ENCODE measurements around the gene IL6ST.
"Not testable (repeated sequence)": the region's sequence is repeated elsewhere in the genome, so short reads cannot be mapped to it uniquely, and the experiment has no call there.

Gene IL6ST

GRCh38 chr5:55966284-55966683 lies 28.5 kb downstream of the IL6ST start:
- DNase-seq (ENCODE audit: low read depth, low spot score): no peak

DNA sequence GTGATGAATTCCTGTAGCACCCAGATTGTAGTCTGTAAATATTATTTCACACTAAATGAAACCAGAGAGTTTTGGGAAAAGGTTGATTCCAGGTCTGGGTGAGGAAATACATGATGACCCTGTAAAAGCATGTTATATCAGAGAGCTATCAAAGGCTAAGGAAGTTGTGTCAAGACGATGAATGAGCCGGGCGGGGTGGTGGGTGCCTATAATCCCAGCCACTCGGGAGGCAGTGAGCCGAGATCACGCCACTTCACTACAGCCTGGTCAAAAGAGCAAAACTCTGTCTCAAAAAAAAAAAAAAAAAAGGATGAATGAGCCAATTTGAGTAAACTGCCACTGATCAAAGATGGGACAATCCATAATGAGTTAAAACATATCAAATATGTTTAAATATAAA lies 29.2 kb downstream of the IL6ST start:
- DNase-seq (ENCODE audit: low read depth, low spot score): no peak

DNA sequence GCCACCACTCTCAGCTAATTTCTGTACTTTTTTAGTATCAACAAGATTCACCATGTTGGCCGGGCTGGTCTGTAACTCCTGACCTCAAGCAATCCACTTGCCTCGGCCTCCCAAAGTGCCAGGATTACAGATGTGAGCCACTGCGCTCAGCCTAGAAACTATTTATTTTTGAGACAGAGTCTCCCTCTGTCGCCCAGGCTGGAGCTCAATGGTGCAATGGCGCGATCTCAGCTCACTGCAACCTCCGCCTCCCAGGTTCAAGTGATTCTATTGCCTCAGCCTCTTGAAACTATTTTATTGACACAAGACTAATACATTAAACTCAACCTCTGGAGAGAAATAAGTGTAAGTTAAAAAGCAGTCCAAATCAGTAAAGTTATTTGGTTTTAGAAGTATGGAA lies 34.0 kb downstream of the IL6ST start:
- no peak for DNase-seq (ENCODE audit: low read depth, low spot score)

DNA sequence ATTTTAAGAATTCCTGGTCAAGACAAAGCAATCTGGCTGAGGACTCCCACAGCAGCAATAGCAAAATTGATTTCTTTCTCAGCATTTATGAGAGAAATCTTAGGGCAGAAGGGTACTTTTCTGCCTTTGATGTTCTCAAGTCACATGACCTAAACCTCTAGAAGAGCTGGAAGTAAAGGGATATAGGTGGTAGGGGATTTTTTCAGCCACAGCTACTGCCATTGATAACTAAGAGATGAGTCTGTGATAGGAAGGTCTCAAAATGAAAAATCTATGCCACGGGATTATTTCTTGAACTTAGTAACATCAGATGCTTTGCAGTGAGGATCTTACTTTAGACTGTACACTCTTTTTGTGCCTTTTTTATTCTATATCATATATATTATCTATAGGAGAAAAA lies 35.6 kb downstream of the IL6ST start:
- no peak for DNase-seq (ENCODE audit: low read depth, low spot score)

DNA sequence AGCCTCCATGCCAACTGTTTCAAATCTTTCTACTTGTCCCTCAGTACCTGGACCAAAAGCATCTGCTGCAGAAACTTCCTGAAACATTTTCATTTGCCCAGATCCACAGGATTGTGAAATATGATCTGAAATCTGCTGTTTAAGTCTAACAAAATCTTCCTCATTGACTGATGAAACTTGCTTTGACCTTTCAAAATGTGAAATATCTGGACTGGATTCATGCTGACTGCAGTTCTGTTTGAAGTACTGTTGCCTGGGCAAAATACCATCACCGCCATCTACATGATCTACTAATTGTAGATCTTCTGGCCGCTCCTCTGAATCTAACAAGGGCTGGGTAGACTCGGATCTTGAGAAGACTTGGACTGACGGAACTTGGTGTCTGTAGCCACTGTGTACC lies 53.6 kb downstream of the IL6ST start:
- not testable (repeated sequence) for DNase-seq (ENCODE audit: low read depth, low spot score)

DNA sequence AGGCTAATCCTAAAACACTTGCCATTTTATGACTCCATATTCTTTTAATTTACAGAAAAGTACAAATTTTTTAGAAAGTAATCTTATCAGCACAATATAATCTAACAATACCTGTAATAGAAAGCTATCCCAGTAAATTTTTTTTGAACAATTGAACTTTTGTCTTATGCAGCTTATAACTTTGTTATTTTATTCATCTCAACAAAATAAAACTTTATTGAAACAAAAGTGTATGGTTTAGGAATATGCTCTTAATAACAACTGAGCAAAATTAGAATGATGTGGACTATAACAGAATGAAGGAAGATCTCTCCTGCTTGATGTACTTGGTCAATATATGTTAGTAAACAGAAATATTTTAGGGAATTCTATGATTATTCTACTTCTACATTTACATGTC lies 57.2 kb downstream of the IL6ST start:
- not testable (repeated sequence) for DNase-seq (ENCODE audit: low read depth, low spot score)

DNA sequence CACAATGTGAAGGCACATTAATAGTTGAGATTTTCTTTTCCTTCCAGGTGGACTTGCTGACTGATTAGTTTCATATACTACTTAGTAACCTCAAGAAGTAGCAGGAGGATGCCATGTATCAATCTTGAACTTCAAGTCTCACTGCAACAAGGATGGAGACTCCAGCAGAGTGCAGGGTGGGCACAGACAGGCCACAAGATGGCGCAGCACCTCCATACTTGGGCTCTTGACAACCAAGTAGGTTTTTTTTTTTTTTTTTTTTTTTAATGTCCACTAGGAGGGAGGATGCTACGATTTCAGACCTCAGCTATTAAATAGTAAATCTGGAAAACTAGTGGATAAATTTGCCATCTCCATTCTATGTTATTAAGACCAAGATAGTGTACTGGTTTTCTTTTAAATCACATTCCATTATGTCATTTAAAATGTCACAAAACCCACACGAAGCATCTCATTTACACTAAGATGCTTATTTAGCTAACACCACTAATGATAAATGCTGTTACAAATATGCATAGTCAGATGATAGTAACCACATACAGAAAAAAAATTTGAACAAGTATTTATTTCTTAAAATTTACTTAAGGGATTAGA lies 58.6 kb downstream of the IL6ST start:
- DNase-seq (ENCODE audit: low read depth, low spot score): peak; percentile 88

DNA sequence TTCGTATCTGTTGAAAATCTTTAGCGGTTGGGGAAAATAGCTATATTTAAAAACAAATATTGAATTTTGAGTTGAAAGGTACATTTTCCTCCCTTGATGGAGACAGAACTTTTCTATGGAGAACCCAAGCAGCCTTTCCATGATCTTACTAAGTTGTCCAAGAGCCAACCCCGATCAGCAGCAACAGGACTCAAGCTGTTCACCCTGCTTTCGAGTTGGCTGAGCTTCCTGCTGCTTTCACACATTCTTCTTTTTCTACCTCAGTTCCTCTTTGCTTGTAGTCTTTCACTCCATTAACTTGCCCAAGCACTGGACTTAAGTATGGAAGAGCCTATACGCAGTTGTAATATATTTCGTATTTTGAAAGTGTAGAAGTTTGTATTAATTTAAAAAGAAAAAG lies 59.4 kb downstream of the IL6ST start:
- DNase-seq (ENCODE audit: low read depth, low spot score): no peak

DNA sequence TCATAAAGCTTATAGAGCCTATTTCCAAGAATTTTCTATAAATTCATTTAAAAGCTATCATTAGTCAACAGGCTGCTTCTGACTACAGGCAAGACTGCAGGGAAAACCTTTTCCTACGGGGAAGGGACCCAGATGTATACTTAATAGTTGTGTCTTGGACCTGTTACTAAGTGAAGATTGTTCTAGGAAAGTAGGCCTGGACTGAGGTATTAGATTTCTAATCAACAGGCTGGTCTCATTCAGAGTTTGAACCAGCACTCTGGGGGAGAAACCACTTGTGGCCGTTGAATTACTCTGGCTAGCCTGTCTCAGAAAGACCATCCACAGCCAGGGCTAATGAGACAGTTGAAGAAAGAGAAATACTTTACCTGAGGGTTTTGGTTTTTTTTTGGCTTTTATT lies 60.0 kb downstream of the IL6ST start:
- DNase-seq (ENCODE audit: low read depth, low spot score): no peak

DNA sequence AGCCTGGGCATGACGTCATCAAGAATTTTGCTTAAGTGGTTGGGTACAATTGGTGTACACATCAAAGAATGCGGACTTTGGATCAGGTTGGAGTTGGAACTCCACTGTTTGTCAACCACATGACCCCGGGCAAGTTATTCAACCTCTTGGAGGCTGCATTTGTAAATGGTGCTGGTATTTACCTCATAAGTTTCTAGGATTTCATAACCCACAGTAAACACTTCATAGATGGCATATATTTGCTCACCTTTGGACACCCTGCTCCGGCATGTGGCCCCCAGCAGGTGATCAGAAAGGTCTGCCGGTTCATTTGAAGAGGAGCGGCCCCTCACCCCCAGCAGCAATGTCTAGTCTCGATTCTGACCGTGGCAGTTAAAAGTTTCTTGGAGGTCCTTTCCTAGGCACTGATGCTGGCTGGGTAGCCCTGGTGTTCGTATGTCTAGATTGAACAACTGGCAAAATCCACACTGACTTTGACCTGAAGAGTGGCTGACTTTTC lies 60.6 kb downstream of the IL6ST start:
- DNase-seq (ENCODE audit: low read depth, low spot score): peak; percentile 26

- DNase-seq (ENCODE audit: low read depth, low spot score): no peak
These were observed 61.2 kb downstream of the IL6ST start for GRCh38 chr5:55933377-55934114.

GRCh38 chr5:55932700-55933099 lies 62.1 kb downstream of the IL6ST start:
- no peak for DNase-seq (ENCODE audit: low read depth, low spot score)

DNA sequence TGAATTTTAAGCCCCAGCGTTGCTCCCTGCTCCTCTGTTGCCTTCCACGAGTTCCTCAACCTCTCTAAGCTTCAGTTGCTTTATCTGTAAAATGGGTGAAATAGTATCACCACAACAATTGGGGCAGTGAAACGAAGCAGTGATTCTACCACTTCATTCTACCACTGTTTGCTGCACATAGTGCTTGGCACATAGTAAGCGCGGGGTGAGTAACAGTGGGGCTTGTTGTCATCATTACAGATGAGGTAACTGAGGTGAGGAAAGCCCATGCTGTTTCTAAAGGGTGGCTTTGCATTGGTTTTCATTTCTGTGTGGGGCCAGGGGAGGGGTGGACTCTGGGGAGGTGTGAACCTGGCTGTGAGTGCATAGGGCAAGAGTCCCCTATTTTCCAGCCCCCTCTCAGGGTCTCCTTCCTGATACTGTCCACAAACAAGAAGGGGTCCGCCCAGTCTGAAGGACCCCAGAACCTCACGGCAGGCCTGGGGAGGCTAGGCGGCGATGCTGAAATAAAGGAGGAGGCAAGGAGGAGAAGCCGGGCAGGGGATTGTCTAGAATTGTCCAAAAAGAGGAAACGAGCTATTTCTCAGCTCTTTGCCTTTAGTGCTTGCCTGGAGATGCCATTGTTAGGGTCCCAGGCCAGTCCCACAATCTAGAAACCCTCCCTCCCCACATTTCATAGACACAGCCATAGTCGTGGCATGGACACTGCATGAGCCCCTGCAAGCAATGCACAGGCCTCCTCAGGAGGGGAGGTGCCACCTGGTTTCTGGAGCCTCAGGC lies 65.6 kb downstream of the IL6ST start:
- no peak for DNase-seq (ENCODE audit: low read depth, low spot score)

- no peak for DNase-seq (ENCODE audit: low read depth, low spot score)
These were observed 66.7 kb downstream of the IL6ST start for GRCh38 chr5:55927861-55928655.

DNA sequence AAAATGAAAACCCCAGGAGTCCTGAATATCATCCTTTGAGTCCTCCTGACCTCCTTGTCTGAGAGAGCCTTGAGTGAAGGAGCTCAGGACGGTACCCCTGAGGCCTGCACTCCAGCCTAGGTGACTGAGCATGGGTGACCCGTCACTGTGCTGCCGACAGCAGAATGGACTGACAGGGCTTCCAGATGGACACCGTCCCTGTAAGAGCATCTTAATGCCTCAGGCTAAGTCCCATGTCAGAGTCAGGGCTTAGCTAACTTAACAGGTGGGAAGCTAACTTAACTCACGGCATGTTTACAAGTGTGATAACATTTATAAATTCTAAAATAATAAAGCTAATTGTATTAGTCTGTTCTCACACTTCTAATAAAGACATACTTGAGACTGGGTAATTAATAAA lies 68.3 kb downstream of the IL6ST start:
- DNase-seq (ENCODE audit: low read depth, low spot score): no peak

DNA sequence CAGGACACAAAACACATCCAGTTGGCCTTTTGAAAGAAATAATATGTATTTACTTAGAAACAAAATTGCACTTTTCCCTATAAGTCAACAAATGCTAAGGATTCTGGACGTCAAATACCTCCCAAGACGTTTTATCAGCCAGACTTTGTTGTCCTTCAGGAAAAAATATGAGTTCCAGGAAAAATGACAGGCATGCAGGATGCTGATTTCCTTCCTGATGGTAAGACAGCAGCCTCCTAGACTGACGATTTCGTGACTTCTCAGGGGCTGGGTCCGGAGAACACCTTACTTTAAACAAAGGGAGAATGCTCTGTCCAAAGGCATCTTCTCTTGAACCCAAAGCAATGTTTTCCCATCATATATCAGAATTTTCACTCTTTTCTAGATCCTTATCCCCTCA lies 69.1 kb downstream of the IL6ST start:
- no peak for DNase-seq (ENCODE audit: low read depth, low spot score)

GRCh38 chr5:55925181-55925580 lies 69.6 kb downstream of the IL6ST start:
- no peak for DNase-seq (ENCODE audit: low read depth, low spot score)

DNA sequence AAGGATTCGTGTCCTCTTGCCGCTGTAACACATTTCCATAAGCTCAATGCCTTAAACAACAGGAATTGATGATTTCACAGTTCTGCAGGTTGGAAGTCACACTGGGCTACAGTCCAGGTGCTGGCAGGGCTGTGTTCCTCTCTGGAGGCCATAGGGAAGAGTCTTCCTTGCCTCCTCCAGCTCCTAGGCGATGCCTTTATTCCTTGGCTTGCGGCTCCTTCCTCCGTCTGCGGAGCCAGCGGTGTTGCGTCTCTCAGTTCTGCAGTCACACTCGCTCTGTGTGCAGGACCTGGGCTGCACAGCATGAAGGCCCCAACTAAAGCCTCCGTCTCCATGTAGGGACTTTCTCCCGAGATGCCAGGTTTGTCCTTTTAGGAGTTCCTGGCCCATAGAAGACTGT lies 70.0 kb downstream of the IL6ST start:
- no peak for DNase-seq (ENCODE audit: low read depth, low spot score)

GRCh38 chr5:55923865-55924500 lies 70.8 kb downstream of the IL6ST start:
- DNase-seq (ENCODE audit: low read depth, low spot score): no peak

- DNase-seq (ENCODE audit: low read depth, low spot score): no peak
These were observed 71.5 kb downstream of the IL6ST start for GRCh38 chr5:55923177-55923771.

DNA sequence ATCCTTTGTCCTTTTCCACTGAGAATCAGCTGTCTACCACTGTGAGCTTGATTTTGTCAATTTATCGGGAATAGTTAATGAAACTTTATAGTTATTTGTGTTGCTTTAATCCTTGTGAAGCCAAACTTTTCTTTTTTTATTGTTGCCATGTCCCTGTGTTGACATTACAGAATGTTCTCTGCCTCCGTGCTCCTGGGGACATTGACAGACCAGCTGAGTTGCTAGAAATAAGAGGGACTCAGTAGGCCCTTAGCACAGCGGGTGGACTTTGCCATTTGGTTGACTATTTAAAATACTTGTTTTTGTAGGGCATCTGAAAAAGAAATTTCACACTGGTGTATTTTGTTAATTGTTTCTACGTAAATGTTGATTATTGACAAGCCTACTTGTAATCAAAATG lies 73.1 kb downstream of the IL6ST start:
- no peak for DNase-seq (ENCODE audit: low read depth, low spot score)

All from astrocyte of the hippocampus (primary cell).